SK-N-SH treated with all-trans-retinoic acid at 6 μM for 48 hours (cell line): ENCODE results near the gene SERGEF.

ENCODE experiments used
- ARNTL ChIP-seq: fragments of 450-650 bp; formaldehyde crosslinking; IDR thresholded peaks from 2 replicates; pipeline ENCODE4 v1.5.0; 2020; ENCODE audit warnings: low read depth, mild to moderate bottlenecking, moderate library complexity, borderline replicate concordance
- CSDC2 ChIP-seq: fragments of 250-450 bp; sonication (Bioruptor Pico); IDR thresholded peaks from 2 replicates; pipeline ENCODE4 v1.5.0; 2020; ENCODE audit warnings: mild to moderate bottlenecking, moderate library complexity
- PPARA ChIP-seq: fragments of 250-450 bp; sonication (Bioruptor Pico); IDR thresholded peaks from 2 replicates; pipeline ENCODE4 v1.5.0; 2020; ENCODE audit warnings: mild to moderate bottlenecking, borderline replicate concordance
- SNAI2 ChIP-seq: fragments of 250-450 bp; sonication (Bioruptor Pico); IDR thresholded peaks from 2 replicates; pipeline ENCODE4 v1.5.0; 2020; ENCODE audit warnings: mild to moderate bottlenecking, moderate library complexity
- ZNF70 ChIP-seq: fragments of 450-650 bp; formaldehyde crosslinking; IDR thresholded peaks from 2 replicates; pipeline ENCODE4 v1.5.0; 2020; ENCODE audit warnings: mild to moderate bottlenecking, moderate library complexity
- ZNF8 ChIP-seq: fragments of 450-650 bp; formaldehyde crosslinking; IDR thresholded peaks from 2 replicates; pipeline ENCODE4 v1.5.0; 2020; ENCODE audit warnings: mild to moderate bottlenecking, moderate library complexity

DNA sequence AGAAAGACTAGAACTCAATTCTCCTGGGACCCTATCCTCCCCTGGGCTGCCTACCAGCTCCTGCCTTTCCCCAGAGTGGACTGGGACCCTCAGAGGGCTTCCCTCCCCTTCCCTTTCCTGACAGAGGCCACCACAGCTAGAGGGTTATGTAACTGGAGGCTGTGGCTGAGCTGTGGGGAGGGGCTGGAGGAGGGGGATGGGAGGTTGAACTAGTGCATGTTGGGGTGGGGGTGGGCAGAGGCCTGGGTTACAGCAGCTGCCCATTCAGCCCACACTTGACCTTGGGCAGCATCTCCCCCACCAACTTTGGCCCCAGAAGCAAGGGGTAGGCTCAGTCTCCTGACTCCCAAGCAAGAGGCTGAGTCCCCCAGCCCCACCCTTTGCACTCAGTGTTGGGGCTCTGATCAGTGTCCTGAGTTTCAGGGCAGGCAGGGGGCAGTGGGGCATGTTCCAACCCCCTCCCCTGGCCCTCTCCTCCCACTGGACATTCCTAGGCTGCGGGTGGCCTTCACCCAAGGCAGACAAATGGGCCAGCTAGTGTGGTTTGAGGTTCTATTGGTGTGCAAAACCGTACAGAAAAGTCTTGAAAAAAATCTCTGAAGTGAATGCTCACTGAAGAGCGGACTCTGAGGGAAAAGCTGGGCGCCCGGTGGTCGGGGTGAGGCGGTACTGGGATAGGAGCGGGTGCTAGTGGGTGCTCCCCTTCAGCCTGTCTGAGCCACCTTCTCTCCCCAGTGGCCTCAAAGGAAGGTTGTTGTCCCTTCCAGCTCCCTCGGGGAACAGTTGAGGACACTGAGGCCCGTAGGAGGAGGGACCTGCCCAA lies 274.5 kb downstream of the SERGEF start:
- TF ChIP-seq SNAI2 (CRISPR knock-in tag) (no peak), CSDC2 (CRISPR knock-in tag) (no peak), PPARA (CRISPR knock-in tag) (no peak), ZNF70 (CRISPR knock-in tag) (no peak), ARNTL (CRISPR knock-in tag) (no peak), ZNF8 (no peak)
